H1 (cell line): Measurements from ENCODE around the gene DPM2. TPM values are rescaled to one million over a fixed set of nuclear protein-coding genes. Genes with fewer than 3 reads are reported as not detected.
A peak's percentile ranks its signal among the peaks of the same experiment; 100 is the strongest.

Source experiments
- CTCF ChIA-PET: fragments of 300-600 bp; sonication (Branson Sonifier 250); formaldehyde crosslinking; loops from one replicate; lab custom pipeline; 2021; ENCODE audit not compliant: partially characterized antibody; lab: Charles Lee
- POLR2A ChIA-PET: fragments of 300-600 bp; sonication (Branson Sonifier 250); formaldehyde crosslinking; loops from one replicate; lab custom pipeline; 2021; ENCODE audit warnings: inconsistent platforms; ENCODE audit not compliant: partially characterized antibody; lab: Charles Lee
- DNase-seq, 2 experiments: peaks; one replicate each; pipeline versions ENCODE4 v3.0.0 to v3.0.0-alpha.2; 2010 to 2022; ENCODE audit warnings: low spot score in 2 of 2, low read depth in 1 of 2, mixed read lengths in 1 of 2
- FAIRE-seq: peaks from 2 replicates; lab custom pipeline; 2011; peaks lifted over from hg19 to GRCh38; lab: Jason Lieb, UNC
- H2AFZ ChIP-seq: 2 replicates; pipeline ENCODE4 v1.8.1; 2012; ENCODE audit warnings: low read length, inconsistent platforms
- H2AK5ac ChIP-seq: 2 replicates; pipeline ENCODE4 v1.6.1; 2013; ENCODE audit warnings: low read depth, low read length
- H2BK120ac ChIP-seq: replicated peaks from 2 replicates; pipeline ENCODE3; 2013; ENCODE audit warnings: low read depth, low read length, inconsistent platforms
- H2BK12ac ChIP-seq: 2 replicates; pipeline ENCODE4 v1.6.1; 2013; ENCODE audit warnings: low read depth, low read length
- H2BK15ac ChIP-seq: 2 replicates; pipeline ENCODE4 v1.6.1; 2013; ENCODE audit warnings: low read length
- H2BK20ac ChIP-seq: 2 replicates; pipeline ENCODE4 v1.6.1; 2013; ENCODE audit warnings: low read length
- H2BK5ac ChIP-seq: 2 replicates; pipeline ENCODE4 v1.6.1; 2013; ENCODE audit warnings: low read depth, low read length
- H3K14ac ChIP-seq: 2 replicates; pipeline ENCODE4 v1.6.1; 2013; ENCODE audit warnings: inconsistent platforms; ENCODE audit not compliant: insufficient read length
- H3K18ac ChIP-seq: 2 replicates; pipeline ENCODE4 v1.6.1; 2013; ENCODE audit warnings: low read length; ENCODE audit errors: extremely low read depth
- H3K23ac ChIP-seq: 2 replicates; pipeline ENCODE4 v1.6.1; 2013; ENCODE audit warnings: inconsistent platforms; ENCODE audit not compliant: insufficient read length
- H3K23me2 ChIP-seq: 2 replicates; pipeline ENCODE4 v1.6.1; 2013; ENCODE audit warnings: low read depth, low read length
- H3K27ac ChIP-seq: 2 replicates; pipeline ENCODE4 v1.6.1; 2011; ENCODE audit warnings: low read depth, low read length, inconsistent platforms
- H3K27me3 ChIP-seq, 4 experiments: replicated peaks in 1 of 4; 1 replicate in 1 of 4; 2 replicates in 3 of 4; pipeline versions ENCODE4 v1.6.1 to v1.8.1; 2011 to 2013; ENCODE audit warnings: low read length in 3 of 4, mild to moderate bottlenecking in 3 of 4, inconsistent platforms in 2 of 4, mixed read lengths in 2 of 4, moderate library complexity in 1 of 4; ENCODE audit not compliant: control insufficient read depth in 3 of 4, insufficient read depth in 3 of 4; ENCODE audit errors: extremely low read depth in 1 of 4
- H3K36me3 ChIP-seq, 4 experiments: 2 replicates each; pipeline versions ENCODE4 v1.6.1 to v1.8.1; 2011 to 2013; ENCODE audit warnings: mild to moderate bottlenecking in 4 of 4, low read length in 3 of 4, moderate library complexity in 2 of 4, control low read depth in 1 of 4, inconsistent platforms in 1 of 4; ENCODE audit not compliant: insufficient read depth in 4 of 4, control insufficient read depth in 2 of 4
- H3K4ac ChIP-seq: replicated peaks from 2 replicates; pipeline ENCODE3; 2013; ENCODE audit warnings: low read length, low read depth, mixed read lengths, inconsistent platforms; ENCODE audit not compliant: insufficient read length
- H3K4me1 ChIP-seq, 4 experiments: replicated peaks in 1 of 4; 1 replicate in 1 of 4; 2 replicates in 3 of 4; pipeline versions ENCODE4 v1.6.1 to v1.8.1; 2011 to 2013; ENCODE audit warnings: low read length in 3 of 4, inconsistent platforms in 2 of 4, mixed read lengths in 1 of 4; ENCODE audit not compliant: insufficient read depth in 4 of 4, control insufficient read depth in 3 of 4
- H3K4me2 ChIP-seq, 2 experiments: 2 replicates each; pipeline versions ENCODE4 v1.6.1 to v1.8.1; 2011 to 2013; ENCODE audit warnings: low read depth in 2 of 2, low read length in 2 of 2, control low read depth in 1 of 2, inconsistent platforms in 1 of 2, mild to moderate bottlenecking in 1 of 2; ENCODE audit not compliant: insufficient read depth in 1 of 2
- H3K4me3 ChIP-seq, 4 experiments: fragments of 200-600, 300-600 bp in 1 of 4; sonication (generic), shearing (Covaris generic), sonication (Bioruptor Twin) in 1 of 4; 2 replicates each; pipeline versions ENCODE4 v1.5.1 to v1.8.1; 2011 to 2016; ENCODE audit warnings: low read length in 4 of 4, low read depth in 3 of 4, control low read depth in 2 of 4, inconsistent platforms in 2 of 4, mild to moderate bottlenecking in 2 of 4, mixed read lengths in 1 of 4, moderate library complexity in 1 of 4; ENCODE audit not compliant: insufficient read depth in 2 of 4; ENCODE audit errors: extremely low read depth in 1 of 4
- H3K56ac ChIP-seq: replicated peaks from 2 replicates; pipeline ENCODE3; 2013; ENCODE audit warnings: low read depth, mild to moderate bottlenecking, mixed read lengths, low read length, inconsistent platforms; ENCODE audit not compliant: insufficient read length
- H3K79me1 ChIP-seq: 2 replicates; pipeline ENCODE4 v1.6.1; 2013; ENCODE audit warnings: low read depth, low read length, control low read depth
- H3K79me2 ChIP-seq, 2 experiments: 2 replicates each; pipeline versions ENCODE4 v1.6.1 to v1.8.1; 2012 to 2013; ENCODE audit warnings: low read length in 2 of 2, mild to moderate bottlenecking in 2 of 2, inconsistent platforms in 1 of 2; ENCODE audit not compliant: insufficient read depth in 2 of 2, control insufficient read depth in 1 of 2
- H3K9ac ChIP-seq, 4 experiments: replicated peaks in 1 of 4; 1 replicate in 1 of 4; 2 replicates in 3 of 4; pipeline versions ENCODE4 v1.6.1 to v1.8.1; 2011 to 2013; ENCODE audit warnings: low read depth in 3 of 4, low read length in 3 of 4, control low read depth in 2 of 4, mild to moderate bottlenecking in 2 of 4, moderate library complexity in 2 of 4, inconsistent platforms in 1 of 4; ENCODE audit errors: extremely low read depth in 1 of 4
- H3K9me3 ChIP-seq, 2 experiments: 2 replicates each; pipeline versions ENCODE4 v1.6.1 to v1.8.1; 2012 to 2013; ENCODE audit warnings: mild to moderate bottlenecking in 2 of 2, moderate library complexity in 2 of 2, control low read depth in 1 of 2, inconsistent platforms in 1 of 2, low read depth in 1 of 2, low read length in 1 of 2, mixed read lengths in 1 of 2; ENCODE audit not compliant: insufficient read depth in 2 of 2
- H4K20me1 ChIP-seq, 2 experiments: replicated peaks in 1 of 2; 2 replicates each; pipeline versions ENCODE3 to v1.8.1; 2011 to 2013; ENCODE audit warnings: inconsistent platforms in 2 of 2, low read length in 2 of 2, mild to moderate bottlenecking in 1 of 2; ENCODE audit not compliant: insufficient read depth in 2 of 2, control insufficient read depth in 1 of 2
- H4K5ac ChIP-seq: 2 replicates; pipeline ENCODE4 v1.6.1; 2013; ENCODE audit warnings: low read length, low read depth, mixed read lengths, inconsistent platforms; ENCODE audit not compliant: insufficient read length
- H4K8ac ChIP-seq: 2 replicates; pipeline ENCODE4 v1.8.0; 2013; ENCODE audit warnings: mild to moderate bottlenecking, moderate library complexity, low read length, inconsistent platforms; ENCODE audit not compliant: insufficient read depth; ENCODE audit errors: extremely low read depth
- H4K91ac ChIP-seq: replicated peaks from 2 replicates; pipeline ENCODE3; 2013; ENCODE audit warnings: low read length, mixed read lengths, inconsistent platforms; ENCODE audit not compliant: insufficient read length
- ATF3 ChIP-seq: IDR thresholded peaks from 2 replicates; pipeline ENCODE4 v1.6.1; 2011; ENCODE audit warnings: low read depth, mild to moderate bottlenecking, low read length; ENCODE audit not compliant: insufficient read depth
- BACH1 ChIP-seq: IDR thresholded peaks from 2 replicates; pipeline ENCODE4 v1.6.1; 2012; ENCODE audit warnings: low read length, improper control_type of control experiment
- CREB1 ChIP-seq: IDR thresholded peaks from 2 replicates; pipeline ENCODE4 v1.6.1; 2012; ENCODE audit warnings: inconsistent platforms
- GTF2F1 ChIP-seq: IDR thresholded peaks from 2 replicates; pipeline ENCODE4 v1.6.1; 2012; ENCODE audit warnings: low read depth, low read length, improper control_type of control experiment, borderline replicate concordance
- POLR2A ChIP-seq, 2 experiments: IDR thresholded peaks; 1 replicate in 1 of 2; 2 replicates in 1 of 2; pipeline ENCODE4 v1.6.1; 2011; ENCODE audit warnings: low read depth in 2 of 2, low read length in 2 of 2, mild to moderate bottlenecking in 2 of 2; ENCODE audit errors: control extremely low read depth in 1 of 2
- RAD21 ChIP-seq, 2 experiments: IDR thresholded peaks in 1 of 2; conservative IDR thresholded peaks in 1 of 2; 2 replicates each; pipeline ENCODE4 v1.6.1; 2011; ENCODE audit warnings: low read depth in 2 of 2, low read length in 2 of 2, improper control_type of control experiment in 1 of 2, inconsistent platforms in 1 of 2, mild to moderate bottlenecking in 1 of 2, moderate library complexity in 1 of 2
- RNF2 ChIP-seq: fragments of 200-900, 300-1000 bp; sonication (generic); IDR thresholded peaks from 2 replicates; pipeline ENCODE4 v1.7.1; 2016; ENCODE audit warnings: borderline replicate concordance, low read depth, mild to moderate bottlenecking, antibody characterized with exemption, low read length; ENCODE audit not compliant: poor library complexity, severe bottlenecking; ENCODE audit errors: missing control alignments
- SIN3A ChIP-seq, 2 experiments: IDR thresholded peaks in 1 of 2; conservative IDR thresholded peaks in 1 of 2; 2 replicates each; pipeline ENCODE4 v1.6.1; 2011 to 2012; ENCODE audit warnings: low read length in 2 of 2, improper control_type of control experiment in 1 of 2, low read depth in 1 of 2, mild to moderate bottlenecking in 1 of 2
- SIRT6 ChIP-seq: IDR thresholded peaks from one replicate; pipeline ENCODE4 v1.7.1; 2012; ENCODE audit warnings: low read length, inconsistent platforms
- SP4 ChIP-seq: IDR thresholded peaks from 2 replicates; pipeline ENCODE4 v1.6.1; 2012; ENCODE audit warnings: low read length, inconsistent platforms
- TAF7 ChIP-seq: optimal IDR thresholded peaks from 2 replicates; pipeline ENCODE3; 2011; ENCODE audit warnings: low read depth, mild to moderate bottlenecking, inconsistent platforms, low read length, moderate library complexity, borderline replicate concordance
- TBP ChIP-seq: IDR thresholded peaks from 2 replicates; pipeline ENCODE4 v1.6.1; 2011; ENCODE audit warnings: low read depth, low read length, improper control_type of control experiment
- ZNF274 ChIP-seq: IDR thresholded peaks from 2 replicates; pipeline ENCODE4 v1.7.0; 2012; ENCODE audit warnings: low read length, borderline replicate concordance; ENCODE audit errors: extremely low read depth
- WGBS, 2 experiments: shearing (Covaris generic) in 1 of 2; methylation state at CpG; one replicate each; pipeline versions ENCODE4 v1.1.6 to v1.1.7; 2013 to 2015; ENCODE audit warnings: low lambda C conversion rate in 2 of 2, mixed read lengths in 2 of 2, inconsistent platforms in 1 of 2, low coverage in 1 of 2, missing lambda C conversion rate in 1 of 2; ENCODE audit not compliant: insufficient replicate concordance in 2 of 2, insufficient coverage in 1 of 2, insufficient read length in 1 of 2; ENCODE audit errors: extremely low coverage in 1 of 2, missing lambda C conversion rate in 1 of 2; 5-methylcytosine and 5-hydroxymethylcytosine counted together
- polyA plus RNA-seq, 7 experiments: library from polyadenylated mRNA; depleted of rRNA in 3 of 7; stranded (reverse) in 5 of 7; unstranded in 2 of 7; fragments of >200 nt in 5 of 7; fragments of 200-250 nt in 2 of 7; gene quantifications; 1 replicate in 5 of 7; 2 replicates in 1 of 7; 4 replicates in 1 of 7; pipeline versions ENCODE4 v1.2.1 to v1.2.3, GENCODE V29; 2011 to 2013; ENCODE audit warnings: missing spikeins in 2 of 7, mixed read lengths in 2 of 7
- total RNA-seq: library from RNA; stranded (reverse); fragmentation: NEBNext Ultra II Directional; extraction: Animal tissue kit (Norgen Biotek cat#: 25700); gene quantifications from 2 replicates; pipeline ENCODE4 v1.2.1, GENCODE V29; 2021

Gene DPM2
- total and polyA plus RNA-seq, 2 of the 8 experiments (the other 6 are each of a cell fraction or from before 2014, with no cell fraction given), result 45.4 to 95.4 TPM

DNA sequence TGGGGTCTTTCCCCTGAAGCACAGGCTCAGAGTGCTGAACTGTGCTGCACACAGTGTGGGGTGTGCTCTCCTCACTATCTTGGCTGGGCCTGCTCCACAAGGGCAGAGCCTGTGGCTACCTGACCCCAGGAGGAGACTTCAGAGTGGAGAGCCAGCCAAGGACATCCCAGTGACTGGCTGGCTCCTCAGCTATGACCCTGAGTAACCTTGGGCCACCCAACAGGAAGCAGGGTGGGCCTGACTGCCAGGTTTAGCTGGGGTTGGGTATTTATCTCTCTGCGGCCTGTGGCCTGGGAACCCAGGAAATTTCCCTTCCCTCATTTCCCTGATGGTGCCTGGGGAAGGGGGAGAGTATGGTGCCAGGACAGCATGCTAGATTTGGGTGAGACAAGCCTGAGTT is 45.3 kb upstream of the DPM2 start:
- Histone ChIP-seq H4K20me1 (peaks cover 13 to 15% of the 10 kb centered on the region in 2 experiments), H3K14ac (no peak overlapping the region), H2BK120ac (peak overlapping the region; percentile 31), H4K5ac (no peak overlapping the region), H4K91ac (no peak overlapping the region), H2AK5ac (0 out of 2 replicates have a peak overlapping the region, but pooled peaks have one; percentile 34), H3K9me3 (no peaks in the 10 kb centered on the region)
- TF ChIP-seq POLR2A (IDR thresholded peaks at IDR 0.05; ENCODE audit: control extremely low read depth in 1 of 2, low read depth in 2 of 2, low read length in 2 of 2) (no peak), BACH1 (no peak), TAF7 (no peak), CREB1 (no peak), SP4 (no peak), SIRT6 (no peak), RAD21 (IDR thresholded peaks at IDR 0.05 in 1 of 2, conservative IDR thresholded peaks at IDR 0.05 in 1 of 2; ENCODE audit: low read depth in 2 of 2, low read length in 2 of 2) (no peak), RNF2 (no peak), ZNF274 (no peak), SIN3A (conservative IDR thresholded peaks at IDR 0.05 in 1 of 2, IDR thresholded peaks at IDR 0.05 in 1 of 2; ENCODE audit: low read depth in 1 of 2, low read length in 2 of 2) (no peak), ATF3 (no peak), TBP (no peak), GTF2F1 (no peak)
- TF ChIP-seq, all 59 proteins: peak for 0
- H3K27me3 ChIP-seq, result no peaks in the 10 kb centered on the region; a peak in 1 of 7 replicates
- H3K4me2 ChIP-seq, result no peak overlapping the region
- H2BK20ac ChIP-seq, result peak overlapping the region; percentile 72
- CTCF ChIA-PET, result interaction anchor here (0.7 to 7.9 kb wide), 7 partner anchors 8 to 143 kb away, joined by 3 to 49 read pairs (median 7); no protein-coding TSS in a partner anchor
- POLR2A ChIA-PET, result interaction anchor here (0.5 to 4.1 kb wide), 6 partner anchors 13 to 178 kb away, joined by 3 to 10 read pairs (median 3); partner anchors contain the start of gene DPM2
- no peak overlapping the region for H3K4me3 ChIP-seq
- H4K8ac ChIP-seq, result no peak overlapping the region
- no peak for DNase-seq
- H2BK12ac ChIP-seq, result 0 out of 2 replicates have a peak overlapping the region, but pooled peaks have one; percentile 82
- no peak overlapping the region for H3K56ac ChIP-seq
- no peak overlapping the region for H3K9ac ChIP-seq
- peak overlapping the region; percentile 75; the same call in 1 of the 2 replicates for H2BK5ac ChIP-seq
- no peak overlapping the region for H3K23ac ChIP-seq
- no peak overlapping the region for H3K27ac ChIP-seq
- no peak for FAIRE-seq
- H3K4me1 ChIP-seq, result peaks cover 0 to 19% (median 16%) of the 10 kb centered on the region in 4 experiments; a peak in 6 of 7 replicates
- H3K36me3 ChIP-seq, result no peaks in the 10 kb centered on the region
- H3K79me1 ChIP-seq, result peaks cover 9% of the 10 kb centered on the region; the same call in 1 of the 2 replicates
- peak overlapping the region; percentile 92; the same call in 1 of the 2 replicates for H2BK15ac ChIP-seq
- no peak overlapping the region for H2AFZ ChIP-seq
- peaks cover 7% of the 10 kb centered on the region; the same call in 1 of the 2 replicates for H3K23me2 ChIP-seq
- peaks cover under 1 to 21% of the 10 kb centered on the region in 2 experiments; a peak in 3 of 4 replicates for H3K79me2 ChIP-seq
- no peak overlapping the region for H3K18ac ChIP-seq
- H3K4ac ChIP-seq, result no peak overlapping the region
- 100% methylated on average over 1 of the region's 1 CpG; no CpG with 5 or more reads in 1 of the 2 experiments for WGBS, 2 experiments
